Kidney epithelial cell (primary cell): ENCODE measurements around the gene DSPP. TPM values are rescaled to one million over a fixed set of nuclear protein-coding genes. Genes with fewer than 3 reads are reported as not detected.

Experiments used
- DNase-seq: peaks from one replicate; pipeline ENCODE4 v3.0.0-alpha.2; 2010; ENCODE audit warnings: low read depth
- H3K27me3 ChIP-seq: 2 replicates; pipeline ENCODE4 v1.6.0; 2011; ENCODE audit warnings: low read length; ENCODE audit not compliant: control insufficient read depth, insufficient read depth
- H3K36me3 ChIP-seq: 2 replicates; pipeline ENCODE4 v1.5.1; 2011; ENCODE audit warnings: low read length; ENCODE audit not compliant: control insufficient read depth, insufficient read depth
- H3K4me3 ChIP-seq: 2 replicates; pipeline ENCODE4 v1.5.1; 2011; ENCODE audit warnings: low read depth, mild to moderate bottlenecking, control low read depth, low read length
- CTCF ChIP-seq: IDR thresholded peaks from 2 replicates; pipeline ENCODE4 v1.5.1; 2011; ENCODE audit warnings: mild to moderate bottlenecking, moderate library complexity, low read length, control low read depth, inconsistent platforms; ENCODE audit not compliant: insufficient read depth, poor library complexity, severe bottlenecking
- total RNA-seq: library from RNA; depleted of rRNA; stranded (reverse); fragments of >200 nt; gene quantifications from 2 replicates; pipeline ENCODE4 v1.2.3, GENCODE V29; 2015

Gene DSPP
- total RNA-seq, 1 donor from 2014 or later: not detected

- TF ChIP-seq CTCF: no peak
- DNase-seq: no peak
- H3K4me3 ChIP-seq: no peak overlapping the region
- H3K36me3 ChIP-seq: no peaks in the 10 kb centered on the region
- H3K27me3 ChIP-seq: peaks cover 3% of the 10 kb centered on the region
Measured at GRCh38 chr4:87616268-87616667, 7.9 kb downstream of the DSPP start.

- TF ChIP-seq CTCF: no peak
Measured at GRCh38 chr4:87620086-87620485, 11.8 kb downstream of the DSPP start.

GRCh38 chr4:87620491-87620890, 12.2 kb downstream of the DSPP start:
- Histone ChIP-seq H3K36me3 (no peaks in the 10 kb centered on the region), H3K4me3 (no peak overlapping the region), H3K27me3 (no peaks in the 10 kb centered on the region)
- no peak for DNase-seq
- no peak for TF ChIP-seq CTCF

More at GRCh38 chr4:87620086-87620485, 11.8 kb downstream of the DSPP start:
- no peak for DNase-seq
- Histone ChIP-seq H3K27me3 (no peaks in the 10 kb centered on the region), H3K36me3 (no peaks in the 10 kb centered on the region), H3K4me3 (no peak overlapping the region)

GRCh38 chr4:87622303-87622702, 14.0 kb downstream of the DSPP start:
- H3K36me3 ChIP-seq: no peaks in the 10 kb centered on the region
- no peak for DNase-seq
- no peaks in the 10 kb centered on the region for H3K27me3 ChIP-seq
- no peak for TF ChIP-seq CTCF
- no peak overlapping the region for H3K4me3 ChIP-seq

- no peak for DNase-seq
Measured at GRCh38 chr4:87624698-87625097, 16.4 kb downstream of the DSPP start.

GRCh38 chr4:87631668-87632067, 23.3 kb downstream of the DSPP start:
- TF ChIP-seq CTCF: no peak
- no peaks in the 10 kb centered on the region for H3K27me3 ChIP-seq
- no peaks in the 10 kb centered on the region for H3K36me3 ChIP-seq
- DNase-seq: no peak
- H3K4me3 ChIP-seq: no peak overlapping the region

More at GRCh38 chr4:87624698-87625097, 16.4 kb downstream of the DSPP start:
- Histone ChIP-seq H3K4me3 (no peak overlapping the region), H3K36me3 (no peaks in the 10 kb centered on the region), H3K27me3 (no peaks in the 10 kb centered on the region)
- no peak for TF ChIP-seq CTCF
